NCI-H146 (cell line): ENCODE results near the gene NAT14.
"Not testable (repeated sequence)": the region's sequence is repeated elsewhere in the genome, so short reads cannot be mapped to it uniquely, and the experiment has no call there.

ENCODE experiments used
- DNase-seq: peaks from one replicate; lab custom pipeline; 2025; lab: John Stamatoyannopoulos, UW

The NAT14 gene, protein sequence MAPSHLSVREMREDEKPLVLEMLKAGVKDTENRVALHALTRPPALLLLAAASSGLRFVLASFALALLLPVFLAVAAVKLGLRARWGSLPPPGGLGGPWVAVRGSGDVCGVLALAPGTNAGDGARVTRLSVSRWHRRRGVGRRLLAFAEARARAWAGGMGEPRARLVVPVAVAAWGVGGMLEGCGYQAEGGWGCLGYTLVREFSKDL

DNA sequence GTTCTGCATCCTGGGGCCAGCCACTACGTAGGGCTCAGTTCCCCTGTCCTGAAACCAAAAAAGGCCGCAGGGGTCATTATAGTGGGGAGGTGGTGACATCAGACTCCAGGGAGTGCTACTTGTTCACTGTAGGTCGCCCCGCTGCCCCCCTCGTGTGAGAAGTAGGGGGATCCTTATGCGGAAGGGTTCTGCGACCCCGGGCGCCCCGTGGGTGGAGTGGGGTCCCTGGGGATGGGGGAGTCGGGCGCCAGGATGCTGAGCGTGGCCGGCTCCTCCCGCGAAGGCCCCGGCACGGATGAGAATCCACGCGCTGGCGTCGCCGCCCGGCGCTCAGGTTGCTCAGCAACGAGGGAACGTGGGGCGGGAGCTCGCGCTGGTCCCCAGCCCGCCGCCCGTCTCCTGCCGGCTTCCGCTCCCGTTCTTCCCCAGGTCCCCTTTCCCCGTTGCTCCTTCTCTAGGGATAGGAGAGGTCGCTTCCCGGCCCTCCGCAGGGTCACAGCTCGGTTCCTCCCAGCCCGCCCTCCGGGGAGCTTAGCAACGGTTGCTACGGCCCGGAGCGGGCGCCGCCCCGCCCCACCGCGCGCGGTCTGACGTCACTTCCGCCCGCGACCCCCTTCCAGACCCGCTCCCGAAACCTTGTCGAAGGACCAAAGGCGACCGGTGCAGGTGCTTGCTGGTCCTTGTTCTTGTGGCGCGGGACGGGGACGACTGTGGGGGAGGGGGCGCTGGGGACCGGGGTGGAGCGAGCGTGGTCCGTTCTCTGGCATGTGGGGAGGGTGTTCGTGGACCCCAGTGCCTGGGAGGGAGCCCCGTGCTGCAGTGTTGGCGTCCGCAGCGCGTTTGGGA is at the start of gene NAT14:
NAT14 (plus strand) TSS at position 596 of the 846 bp plus-strand sequence. CDS start 521 bp downstream, outside the sequence.
- DNase-seq = peak; percentile 83

DNA sequence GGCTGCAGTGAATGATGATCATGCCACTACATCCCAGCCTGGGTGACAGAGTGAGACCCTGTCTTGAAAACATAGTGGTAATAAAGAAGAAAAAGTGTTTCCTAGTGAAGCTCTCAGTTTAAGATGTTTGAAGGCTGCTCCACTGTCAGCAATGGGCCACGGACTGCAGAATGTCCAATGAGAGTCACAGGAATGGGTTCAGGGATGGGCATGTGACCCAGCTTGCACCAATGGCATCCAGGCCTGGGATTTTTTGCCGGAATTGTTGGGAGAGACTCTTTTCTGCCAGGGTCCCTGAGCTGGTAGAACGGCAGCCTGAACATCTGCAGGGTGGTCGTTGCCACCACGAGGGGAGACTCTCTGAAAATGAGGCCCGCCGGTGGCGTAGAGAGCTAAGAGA is 48.1 kb upstream of the NAT14 start:
- DNase-seq = no peak

DNA sequence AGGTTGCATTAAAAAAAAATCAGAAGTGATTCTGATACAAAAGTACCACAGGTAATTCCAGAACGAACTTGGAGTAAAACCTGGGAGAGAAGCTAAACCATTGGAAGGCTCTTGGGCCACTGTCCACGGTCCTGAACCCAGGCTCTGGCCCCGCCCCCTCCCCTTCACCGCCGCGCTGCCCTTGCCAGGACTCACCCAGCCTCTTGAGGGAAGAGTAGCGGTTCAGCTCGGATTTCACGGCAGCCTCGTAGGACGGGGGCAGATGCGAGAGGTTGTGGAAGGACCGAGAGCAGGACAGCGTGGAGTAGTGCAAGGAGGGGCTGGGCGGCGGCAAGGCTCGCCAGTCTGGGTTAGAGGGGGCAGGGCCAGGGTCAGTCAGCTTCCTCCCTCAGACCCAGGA is 47.6 kb upstream of the NAT14 start:
- DNase-seq = no peak

DNA sequence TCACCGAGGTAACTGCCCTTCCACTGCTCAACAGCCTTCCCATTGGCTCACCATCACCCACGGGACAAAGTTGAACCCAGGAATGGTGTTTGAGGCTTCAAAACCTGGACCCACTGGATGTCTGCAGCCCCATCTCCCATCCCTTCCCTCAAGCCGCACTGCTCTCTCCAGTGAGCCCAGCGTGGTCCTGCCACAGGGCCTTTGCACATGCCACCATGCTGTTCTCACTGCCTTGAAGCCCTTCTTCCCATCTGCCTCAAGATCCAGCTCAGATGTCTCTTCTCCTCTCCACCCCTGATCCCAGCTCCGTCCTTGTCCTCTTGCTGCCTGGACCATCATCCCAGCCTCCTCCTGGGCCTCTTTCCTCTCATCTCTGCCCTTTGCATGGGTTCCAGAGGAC is 45.9 kb upstream of the NAT14 start:
- DNase-seq = no peak

DNA sequence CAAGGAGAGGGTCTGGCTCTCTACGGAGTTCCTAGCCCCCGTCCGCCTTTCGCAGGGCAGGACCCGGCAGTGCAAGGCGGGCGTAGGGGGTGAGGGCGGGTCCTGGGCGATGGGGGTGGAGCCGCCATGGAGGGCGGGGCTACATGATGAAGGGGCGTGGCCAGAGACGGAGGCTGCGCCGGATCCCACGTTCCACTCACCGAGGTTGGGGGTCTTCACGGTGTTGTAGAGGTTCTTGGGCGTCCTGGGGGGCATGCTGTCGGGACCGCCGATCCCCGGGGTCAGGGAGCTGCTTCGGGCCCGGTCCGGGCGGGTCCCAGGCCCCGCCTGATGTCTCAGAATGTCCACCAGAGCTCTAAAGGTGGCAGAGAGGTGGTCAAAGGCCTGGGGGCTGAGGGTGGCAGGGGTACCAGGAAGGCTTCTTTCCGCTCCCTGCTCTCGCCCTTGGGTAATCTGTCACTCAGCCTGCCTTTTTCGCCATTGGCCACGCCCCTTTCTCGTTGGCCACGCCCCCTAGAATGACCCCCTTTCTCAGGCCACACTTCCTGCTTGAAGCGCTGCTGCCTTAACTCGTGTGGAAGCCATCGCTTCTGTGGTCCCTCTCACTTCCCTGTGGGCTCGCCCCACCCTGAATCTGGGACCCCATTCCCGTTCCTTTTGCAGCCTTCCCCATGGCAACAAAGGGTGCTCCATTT is 44.4 kb upstream of the NAT14 start:
- DNase-seq = peak; percentile 80

DNA sequence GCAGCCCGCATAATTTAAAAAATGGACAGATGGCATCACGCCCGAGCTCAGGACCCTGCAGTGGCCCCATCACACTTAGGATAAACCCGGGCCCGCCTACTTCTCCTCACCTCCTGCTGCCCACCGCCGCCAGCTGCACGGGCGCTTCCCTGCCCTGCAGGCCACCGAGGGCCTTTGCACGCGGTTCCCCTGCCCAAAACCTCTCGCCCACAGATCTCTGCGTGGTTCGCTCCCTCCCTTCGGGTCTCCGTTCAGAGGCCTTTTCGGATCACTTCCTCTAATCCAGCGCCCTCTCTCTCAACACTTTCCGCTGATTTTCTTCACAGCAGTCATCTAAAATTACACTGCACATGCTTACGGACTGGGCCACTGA is 43.7 kb upstream of the NAT14 start:
- peak; percentile 51 for DNase-seq

DNA sequence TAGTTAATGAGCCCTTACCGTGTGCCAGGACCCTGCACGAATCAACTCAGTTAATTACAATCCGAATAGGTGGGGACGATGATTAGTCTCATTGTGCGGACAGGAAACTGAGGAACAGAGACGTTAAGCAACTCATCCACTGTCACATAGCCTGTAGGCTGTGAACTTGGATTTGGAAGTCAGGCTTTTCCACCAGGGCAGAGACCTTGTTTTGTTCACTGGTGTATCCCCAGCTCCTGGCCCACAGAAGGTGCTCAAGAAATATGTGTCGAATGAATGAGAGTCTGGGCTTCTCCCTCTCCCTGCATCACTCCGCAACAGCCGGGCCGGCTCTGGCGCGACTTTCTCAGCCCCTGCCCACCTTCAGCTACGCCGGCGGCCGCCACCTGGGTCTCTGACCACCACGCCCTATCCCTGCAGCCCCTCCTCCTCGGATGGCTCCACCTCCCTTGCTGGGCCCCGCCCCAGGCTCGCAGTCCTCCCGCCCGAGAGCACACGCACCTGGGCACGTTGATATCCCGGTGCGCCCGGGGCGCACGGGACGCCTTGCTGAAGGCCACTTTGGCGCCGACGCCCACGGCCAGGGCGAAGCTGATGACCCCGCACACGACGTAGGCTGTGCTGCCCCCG is 43.2 kb upstream of the NAT14 start:
- DNase-seq = peak; percentile 88

DNA sequence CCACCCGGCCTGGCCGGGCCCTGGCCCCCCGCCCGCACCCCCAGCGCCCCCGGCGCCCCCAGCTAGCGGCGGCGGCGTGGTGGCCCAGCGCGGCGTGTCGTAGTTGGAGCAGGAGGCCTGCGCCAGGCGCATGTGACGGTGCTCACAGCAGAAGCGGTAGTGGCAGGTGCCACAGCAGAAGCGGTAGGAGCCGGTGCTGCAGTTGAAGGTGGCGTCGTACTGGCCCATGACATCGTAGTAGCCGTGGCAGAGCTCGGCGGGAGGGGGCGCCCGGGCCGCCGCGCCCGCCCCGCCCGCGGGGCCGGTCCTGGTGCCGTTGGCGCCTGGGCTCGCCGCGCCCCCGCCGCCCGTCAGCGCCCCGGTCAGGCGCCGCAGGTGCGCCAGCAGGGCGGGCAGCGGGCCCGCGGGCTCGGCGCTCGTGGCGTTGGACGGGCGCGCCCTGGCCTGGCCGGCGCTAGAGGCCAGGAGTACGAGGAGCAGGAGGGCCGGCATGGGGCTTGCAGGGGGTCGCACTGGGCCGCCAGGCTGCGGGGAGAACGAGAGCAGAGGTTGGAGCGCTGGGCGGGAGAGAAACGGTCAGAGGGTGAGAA is 42.5 kb upstream of the NAT14 start:
- peak; percentile 77 for DNase-seq

DNA sequence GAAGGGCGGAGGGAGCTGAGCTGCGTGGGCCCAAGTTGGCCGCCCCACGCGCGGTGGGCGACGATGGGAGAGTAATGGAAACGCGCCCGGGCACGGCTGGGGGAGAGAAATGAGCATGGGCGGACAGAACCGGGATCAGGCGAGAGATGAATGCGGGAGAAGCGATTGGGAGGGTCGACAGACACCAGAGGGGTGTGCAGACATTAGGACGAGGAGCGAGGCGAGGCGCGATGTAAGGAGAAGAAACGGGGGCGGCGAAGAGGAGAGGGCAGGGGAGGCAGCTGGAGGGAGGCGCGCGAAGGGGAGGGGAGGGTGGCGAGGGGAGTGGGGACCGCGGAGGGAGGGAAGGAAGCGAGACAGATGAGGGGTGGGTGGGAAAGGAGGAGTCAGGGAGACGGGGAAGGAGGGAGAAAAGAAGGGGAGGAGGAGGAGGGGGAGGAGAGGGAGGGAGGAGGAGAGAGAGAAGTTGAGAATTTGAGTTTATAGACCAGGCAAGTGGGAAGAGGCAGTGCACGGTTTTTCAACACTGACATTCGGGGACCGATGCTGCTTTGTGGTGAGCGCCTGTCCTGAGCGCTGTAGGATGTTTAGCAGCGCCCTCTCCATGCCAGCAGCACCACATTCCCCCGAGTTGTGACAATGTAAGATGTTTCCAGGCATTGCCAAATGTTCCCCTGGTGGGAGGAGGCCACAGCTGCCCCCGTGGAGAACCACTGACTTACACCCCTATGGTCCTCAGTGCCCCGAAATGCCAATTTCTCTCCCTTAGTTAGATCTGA is 41.8 kb upstream of the NAT14 start, which contains the start of gene SHISA7:
SHISA7 (minus strand) TSS at position 256 of the 779 bp plus-strand sequence. CDS start 437 bp downstream, outside the sequence.
- DNase-seq = peak; percentile 58

DNA sequence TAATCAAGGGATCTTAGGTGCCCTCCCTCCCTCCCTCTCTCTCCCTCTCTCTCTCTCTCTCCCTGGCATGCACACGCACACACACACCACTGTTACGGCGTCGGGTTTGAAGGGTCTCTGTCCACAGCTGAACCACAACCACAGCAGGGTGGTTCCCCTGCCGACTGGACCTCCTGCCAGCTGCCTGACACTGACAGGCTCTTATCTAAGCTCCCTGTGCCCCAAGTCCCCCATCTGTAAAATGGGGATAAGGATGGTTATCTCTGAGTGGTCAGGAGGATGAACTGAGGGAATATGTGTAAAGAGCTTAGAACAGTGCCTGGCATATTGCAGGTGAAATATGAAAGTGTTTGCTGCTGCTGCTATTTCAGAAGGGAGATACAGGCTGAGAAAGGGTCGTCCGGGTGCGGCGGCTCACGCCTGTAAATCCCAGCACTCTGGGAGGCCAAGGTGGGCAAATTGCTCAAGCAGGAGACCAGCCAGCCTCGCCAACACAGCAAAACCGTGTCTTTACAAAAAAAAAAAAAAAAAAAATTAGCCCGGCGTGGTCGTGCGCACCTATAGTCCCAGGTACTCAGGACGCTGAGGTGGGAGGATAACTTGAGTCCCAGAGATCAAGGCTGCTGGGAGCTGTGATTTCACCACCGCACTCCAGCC is 41.0 kb upstream of the NAT14 start:
- DNase-seq = no peak

DNA sequence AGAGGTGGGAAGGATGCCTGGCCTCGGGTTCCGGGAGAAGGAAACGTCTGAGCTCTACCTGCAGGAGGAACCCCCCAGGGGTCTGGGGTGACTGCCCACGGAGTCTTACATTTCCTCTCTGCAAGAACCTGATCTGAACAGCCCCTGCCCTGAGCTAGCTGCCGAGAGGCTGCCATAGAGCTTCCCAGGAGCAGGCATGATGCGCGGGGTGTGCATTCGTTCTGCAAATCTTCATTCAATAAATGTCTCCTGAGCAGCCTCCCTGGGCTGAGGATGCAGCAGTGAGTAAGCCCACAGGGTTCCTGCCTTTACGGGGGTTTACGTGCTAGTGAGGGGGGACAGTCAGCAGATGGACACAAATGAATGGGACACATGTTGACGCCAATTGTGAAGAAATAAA is 40.3 kb upstream of the NAT14 start:
- DNase-seq = no peak

DNA sequence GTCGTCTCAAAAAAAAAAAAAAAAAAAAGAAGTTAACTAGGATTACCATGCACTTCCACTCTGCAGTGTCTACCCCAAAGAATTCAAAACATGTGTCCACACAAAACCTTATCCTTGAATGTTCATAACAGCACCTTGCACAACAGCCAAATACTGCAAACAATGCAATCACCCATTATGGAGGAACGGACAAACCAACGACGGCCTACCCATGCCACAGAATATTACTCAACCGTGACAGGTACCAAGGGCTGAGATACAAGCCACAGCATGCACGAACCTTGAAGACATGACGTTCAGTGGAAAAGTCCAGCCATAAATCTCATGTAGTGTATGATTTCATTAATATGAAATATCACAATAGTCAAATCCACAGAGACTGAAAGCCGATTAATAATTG is 38.9 kb upstream of the NAT14 start:
- DNase-seq = no peak

DNA sequence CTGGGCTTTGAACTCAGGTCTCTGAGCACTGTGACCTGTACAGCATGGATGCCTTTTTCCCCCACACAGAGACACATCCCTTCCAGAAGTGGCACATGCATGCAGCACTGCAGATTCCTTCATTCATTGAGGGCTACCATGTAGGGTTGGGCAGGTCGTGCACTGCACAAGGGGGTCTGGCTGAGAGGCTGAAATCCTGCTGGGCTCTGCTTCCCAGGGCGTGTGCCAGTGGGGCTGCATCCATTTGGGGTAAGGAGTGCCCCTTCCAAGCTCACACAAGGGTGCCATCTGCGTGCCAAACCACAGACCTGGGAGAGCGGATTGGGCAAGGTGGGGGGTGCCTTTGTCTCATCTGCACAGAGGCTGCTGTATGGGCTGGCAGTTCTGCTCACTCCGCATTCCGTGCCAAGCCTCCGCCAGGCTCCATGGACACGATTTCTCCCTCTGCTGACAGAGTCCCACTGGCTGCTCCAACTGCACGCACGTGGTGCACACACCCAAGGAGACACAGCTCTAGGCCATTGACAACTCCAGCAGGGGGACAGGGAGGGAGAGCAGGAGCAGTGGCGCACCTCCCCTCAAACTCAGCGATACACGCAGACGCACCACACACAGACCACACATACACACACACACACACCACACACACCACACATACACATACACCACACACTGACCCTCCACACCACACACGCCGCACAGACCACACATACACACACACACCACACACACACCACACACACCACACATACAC is 37.4 kb upstream of the NAT14 start:
- peak; percentile 54 for DNase-seq

DNA sequence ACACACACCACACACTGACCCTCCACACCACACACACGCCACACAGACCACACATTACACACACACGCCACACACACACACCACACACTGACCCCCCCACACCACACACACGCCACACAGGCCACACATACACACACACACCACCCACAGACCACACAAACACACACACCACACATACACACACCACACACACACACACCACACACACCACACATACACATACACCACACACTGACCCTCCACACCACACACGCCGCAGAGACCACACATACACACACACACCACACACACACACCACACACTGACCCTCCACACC is 36.9 kb upstream of the NAT14 start:
- DNase-seq = not testable (repeated sequence)

DNA sequence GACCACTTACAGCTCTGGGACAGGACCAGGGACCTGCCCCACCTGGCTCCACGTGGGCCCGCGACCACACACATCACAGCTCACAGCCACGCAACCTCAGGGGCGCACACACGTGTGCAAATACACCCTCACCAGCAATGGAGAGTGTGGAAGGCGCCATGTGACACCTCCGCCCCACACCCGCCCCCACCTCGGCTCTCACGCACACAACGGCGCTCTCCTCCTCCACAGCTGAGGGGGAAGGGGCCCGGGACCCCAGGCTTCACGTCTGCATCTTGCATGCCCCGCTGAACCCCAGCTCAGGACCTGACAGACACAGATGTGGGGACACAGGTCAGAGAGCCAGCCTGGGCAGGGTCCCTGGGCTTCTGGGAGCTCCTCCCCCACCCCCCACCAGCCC is 35.5 kb upstream of the NAT14 start:
- DNase-seq = no peak

DNA sequence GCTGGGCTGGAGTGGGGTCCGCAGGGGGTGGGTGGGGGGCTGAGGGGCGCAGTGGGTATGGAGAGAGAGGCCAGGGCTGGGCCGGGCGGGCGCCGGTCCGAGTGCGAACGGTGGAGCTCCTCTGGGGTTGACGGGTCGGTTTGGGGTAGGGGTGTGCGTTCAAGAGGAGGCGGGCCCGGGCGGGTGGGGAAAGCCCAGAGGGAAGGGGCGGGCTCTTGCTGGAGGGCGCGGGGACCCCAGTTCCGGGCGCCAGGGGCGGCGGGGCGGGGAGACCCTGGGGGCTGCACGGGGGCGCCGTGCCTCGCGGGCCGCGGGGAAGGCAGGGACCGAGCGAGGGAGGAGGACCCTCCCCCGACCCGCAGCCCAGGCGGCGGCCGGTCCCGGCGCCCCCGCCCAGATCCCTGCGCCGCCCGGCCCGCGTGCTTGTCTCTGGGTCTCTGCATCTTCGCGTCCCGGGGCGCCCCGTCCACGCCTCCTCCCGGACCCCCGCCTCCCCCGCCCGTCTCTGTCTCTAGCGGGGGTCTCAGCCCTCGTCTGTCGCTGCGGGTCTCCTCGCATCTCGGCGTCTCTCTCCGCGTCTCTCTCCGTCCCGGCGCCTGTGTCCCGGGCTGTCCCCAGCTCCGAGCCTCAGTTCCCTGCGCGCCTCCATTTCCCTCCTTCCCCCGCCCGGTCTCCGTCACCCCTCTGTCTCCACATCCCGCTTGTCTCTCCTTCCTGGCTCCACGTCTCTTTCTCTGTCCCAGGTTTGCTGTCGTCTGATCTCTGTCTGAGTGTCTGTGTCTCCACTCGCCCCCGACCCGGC is 33.6 kb upstream of the NAT14 start:
- no peak for DNase-seq

DNA sequence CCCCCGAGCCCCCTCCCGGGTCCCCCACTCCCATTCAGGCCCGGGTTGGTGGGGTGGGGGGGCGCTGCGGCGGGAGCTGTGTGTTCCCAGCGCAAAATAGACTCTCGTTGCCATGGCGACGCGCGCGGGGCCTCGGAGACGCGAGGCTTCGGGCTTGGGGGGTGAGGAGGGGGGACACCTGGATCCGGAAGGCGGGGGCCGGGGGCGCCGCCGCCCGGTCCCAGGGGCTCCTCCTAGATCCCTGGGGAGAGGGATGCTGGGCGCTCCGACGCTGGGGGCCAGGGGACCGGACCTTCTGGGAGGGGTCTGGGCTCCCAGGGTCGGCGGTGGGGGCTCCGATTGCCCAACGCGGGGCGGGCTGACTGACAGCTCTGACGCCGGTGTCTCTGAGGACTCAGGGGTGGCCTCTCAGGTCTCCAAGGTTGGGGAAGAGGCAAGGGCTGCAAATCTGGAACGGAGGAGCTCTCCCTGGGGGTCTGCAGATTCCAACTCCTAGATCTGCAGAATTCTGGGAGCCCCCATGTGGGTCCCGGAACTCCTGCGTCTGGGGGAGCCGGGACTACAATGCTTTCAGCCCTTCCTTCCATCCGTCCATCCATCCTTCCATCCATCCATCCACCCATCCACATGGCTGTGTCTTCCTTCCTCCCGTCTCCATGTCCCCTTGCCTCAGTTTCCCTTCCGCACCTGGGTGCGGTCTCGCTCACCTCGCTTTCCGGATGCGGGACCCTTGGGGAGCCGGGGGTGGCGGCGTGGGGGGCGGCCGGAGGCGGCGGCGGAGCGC is 32.8 kb upstream of the NAT14 start:
- peak; percentile 66 for DNase-seq

DNA sequence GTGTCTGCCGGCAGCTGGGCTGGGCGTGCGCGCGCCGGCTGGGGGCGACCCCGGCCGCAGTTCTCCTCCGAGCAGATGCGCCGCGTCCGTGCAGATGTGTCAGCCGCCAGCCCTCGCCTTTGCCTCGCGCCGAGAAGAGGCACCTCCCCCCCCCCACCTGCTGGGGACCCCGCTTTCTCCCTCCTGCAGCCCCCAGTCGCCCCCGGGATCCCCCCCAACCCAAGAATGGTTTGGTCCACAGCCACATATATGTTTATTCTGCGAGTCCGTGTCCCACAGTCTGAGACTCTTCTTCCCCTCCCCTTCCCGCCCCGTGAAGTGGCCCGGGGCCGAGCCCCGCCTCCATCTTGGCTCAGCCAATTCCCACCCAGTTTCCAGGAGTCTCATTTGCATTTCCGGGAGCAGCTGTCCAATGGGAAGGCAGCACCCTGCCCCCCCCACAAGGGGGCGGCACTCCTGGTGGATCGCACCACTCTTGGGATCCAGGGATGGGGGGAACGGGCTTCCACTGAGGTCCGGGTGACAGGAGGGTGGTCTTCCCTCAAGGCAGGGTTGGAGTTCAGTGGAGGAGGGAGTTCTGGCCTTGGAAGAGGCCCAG is 32.1 kb upstream of the NAT14 start:
- DNase-seq = peak; percentile 97
